ENCODE results near the gene UTF1.

DNA sequence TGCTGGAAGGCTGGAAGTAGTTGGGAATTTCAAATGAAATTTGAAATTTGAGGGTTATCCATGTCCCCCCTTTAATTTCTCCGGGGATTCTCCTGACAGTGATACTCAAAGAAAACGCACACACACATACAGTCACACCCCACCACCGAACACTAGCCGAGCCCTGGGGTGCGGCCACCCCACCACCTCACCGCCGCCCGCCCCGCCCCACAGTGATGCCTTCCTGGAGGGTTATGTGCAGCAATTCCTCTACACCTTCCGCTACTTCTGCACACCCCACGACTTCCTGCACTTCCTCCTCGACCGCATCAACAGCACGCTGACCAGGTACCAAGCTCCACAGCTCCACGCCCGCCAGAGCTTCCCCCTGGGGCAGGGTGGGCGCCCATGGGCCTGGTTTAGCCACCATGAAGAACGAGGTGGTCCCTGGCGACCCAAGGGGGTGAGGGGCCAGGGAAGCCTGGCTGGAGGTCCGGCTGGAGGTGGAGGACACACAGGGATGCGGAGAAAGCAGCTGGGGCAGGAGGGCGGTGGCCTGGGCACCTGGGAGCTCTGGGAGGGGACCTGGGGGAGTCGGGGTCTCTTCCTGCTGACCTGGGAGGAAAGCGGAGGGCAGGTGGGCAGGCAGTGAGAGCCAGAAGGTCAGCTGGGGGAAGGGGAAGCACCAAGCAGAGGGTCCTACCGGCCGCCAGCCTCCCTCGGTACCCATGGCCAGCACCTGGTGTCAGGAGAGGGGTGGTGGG lies 19.4 kb upstream of the UTF1 start:
- TF ChIP-seq EZH2 (IDR thresholded peaks at IDR 0.05; ENCODE audit: insufficient read depth, poor library complexity, severe bottlenecking): no peak
- no peak for TF ChIP-seq EZH2phosphoT487 (IDR thresholded peaks at IDR 0.05; ENCODE audit: insufficient read depth, low read depth)

All from GM23248 (cell line).